ENCODE data around the gene NRTN. TPM values are rescaled to one million over a fixed set of nuclear protein-coding genes. Genes with fewer than 3 reads are reported as not detected.

Gene NRTN
- total and polyA plus RNA-seq, 4 donors: 1.3 to 5.3 (median 3.5) TPM

- DNase-seq (ENCODE audit: low spot score): no peak
- H3K36me3 ChIP-seq (ENCODE audit: control insufficient read depth in 4 of 4, insufficient read depth in 3 of 4, low read depth in 1 of 4, low read length in 3 of 4): no peaks in the 10 kb centered on the region
- WGBS: 93% methylated on average over 10 of the region's 10 CpGs
These were observed 36.9 kb upstream of the NRTN start for GRCh38 chr19:5767949-5768348.

GRCh38 chr19:5772416-5772815 lies 32.5 kb upstream of the NRTN start:
- H3K9ac ChIP-seq (ENCODE audit: low read depth in 1 of 2, low read length in 2 of 2): no peak overlapping the region
- no peak for DNase-seq (ENCODE audit: low spot score)
- H3K36me3 ChIP-seq (ENCODE audit: control insufficient read depth in 4 of 4, insufficient read depth in 3 of 4, low read depth in 1 of 4, low read length in 3 of 4): no peaks in the 10 kb centered on the region
- TF ChIP-seq JUND (IDR thresholded peaks at IDR 0.05) (no peak), MAX (IDR thresholded peaks at IDR 0.05) (no peak), RAD21 (IDR thresholded peaks at IDR 0.05) (no peak), EGR1 (IDR thresholded peaks at IDR 0.05; ENCODE audit: low read depth in 2 of 2) (no peak), FOXA1 (IDR thresholded peaks at IDR 0.05) (no peak), YY1 (IDR thresholded peaks at IDR 0.05) (no peak), NR2F2 (IDR thresholded peaks at IDR 0.05) (no peak), SP1 (IDR thresholded peaks at IDR 0.05) (no peak), ATF3 (IDR thresholded peaks at IDR 0.05) (no peak)
- no peaks in the 10 kb centered on the region for H3K9me3 ChIP-seq (ENCODE audit: control insufficient read depth in 4 of 4, low read length in 3 of 4)
- 84% methylated on average over 19 of the region's 19 CpGs for WGBS
- H3K4me3 ChIP-seq (ENCODE audit: low read depth in 1 of 3, low read length in 3 of 3): no peak overlapping the region
- no peaks in the 10 kb centered on the region for H3K4me1 ChIP-seq (ENCODE audit: control insufficient read depth in 4 of 4, insufficient read depth in 4 of 4, low read length in 3 of 4)
- H3K27ac ChIP-seq (ENCODE audit: low read depth in 1 of 2, low read length in 2 of 2): no peak overlapping the region
- no peaks in the 10 kb centered on the region for H3K27me3 ChIP-seq (ENCODE audit: control insufficient read depth in 4 of 4, insufficient read depth in 4 of 4, low read length in 3 of 4)

More at GRCh38 chr19:5767949-5768348, 36.9 kb upstream of the NRTN start:
- Histone ChIP-seq H3K4me3 (ENCODE audit: low read depth in 1 of 3, low read length in 3 of 3) (no peak overlapping the region), H3K27me3 (ENCODE audit: control insufficient read depth in 4 of 4, insufficient read depth in 4 of 4, low read length in 3 of 4) (no peaks in the 10 kb centered on the region), H3K9me3 (ENCODE audit: control insufficient read depth in 4 of 4, low read length in 3 of 4) (no peaks in the 10 kb centered on the region), H3K9ac (ENCODE audit: low read depth in 1 of 2, low read length in 2 of 2) (no peak overlapping the region), H3K27ac (ENCODE audit: low read depth in 1 of 2, low read length in 2 of 2) (no peak overlapping the region), H3K4me1 (ENCODE audit: control insufficient read depth in 4 of 4, insufficient read depth in 4 of 4, low read length in 3 of 4) (no peaks in the 10 kb centered on the region)
- TF ChIP-seq YY1 (IDR thresholded peaks at IDR 0.05) (no peak), RXRA (IDR thresholded peaks at IDR 0.05) (no peak), NR2F2 (IDR thresholded peaks at IDR 0.05) (no peak), GABPA (IDR thresholded peaks at IDR 0.05 in 1 of 2, conservative IDR thresholded peaks at IDR 0.05 in 1 of 2) (no peak), MAX (IDR thresholded peaks at IDR 0.05) (no peak), TAF1 (conservative IDR thresholded peaks at IDR 0.05) (no peak), EGR1 (IDR thresholded peaks at IDR 0.05; ENCODE audit: low read depth in 2 of 2) (no peak), REST (IDR thresholded peaks at IDR 0.05) (no peak), JUND (IDR thresholded peaks at IDR 0.05) (no peak)

- no peak overlapping the region for H3K27ac ChIP-seq (ENCODE audit: low read depth in 1 of 2, low read length in 2 of 2)
- no peaks in the 10 kb centered on the region for H3K9me3 ChIP-seq (ENCODE audit: control insufficient read depth in 4 of 4, low read length in 3 of 4)
- no peak overlapping the region for H3K4me3 ChIP-seq (ENCODE audit: low read depth in 1 of 3, low read length in 3 of 3)
- TF ChIP-seq NR2F2 (IDR thresholded peaks at IDR 0.05) (no peak), RAD21 (IDR thresholded peaks at IDR 0.05) (no peak), REST (IDR thresholded peaks at IDR 0.05) (no peak), FOXA2 (IDR thresholded peaks at IDR 0.05) (no peak), GABPA (IDR thresholded peaks at IDR 0.05 in 1 of 2, conservative IDR thresholded peaks at IDR 0.05 in 1 of 2) (no peak), SP1 (IDR thresholded peaks at IDR 0.05) (no peak), EGR1 (IDR thresholded peaks at IDR 0.05; ENCODE audit: low read depth in 2 of 2) (no peak), TAF1 (conservative IDR thresholded peaks at IDR 0.05) (no peak), YY1 (IDR thresholded peaks at IDR 0.05) (no peak), HNF4A (conservative IDR thresholded peaks at IDR 0.05) (no peak), ATF3 (IDR thresholded peaks at IDR 0.05) (no peak), ZBTB33 (IDR thresholded peaks at IDR 0.05) (no peak), RXRA (IDR thresholded peaks at IDR 0.05) (no peak)
- no peak overlapping the region for H3K9ac ChIP-seq (ENCODE audit: low read depth in 1 of 2, low read length in 2 of 2)
- WGBS: 79% methylated on average over 5 of the region's 5 CpGs
- H3K4me1 ChIP-seq (ENCODE audit: control insufficient read depth in 4 of 4, insufficient read depth in 4 of 4, low read length in 3 of 4): no peaks in the 10 kb centered on the region
- no peaks in the 10 kb centered on the region for H3K27me3 ChIP-seq (ENCODE audit: control insufficient read depth in 4 of 4, insufficient read depth in 4 of 4, low read length in 3 of 4)
- H3K36me3 ChIP-seq (ENCODE audit: control insufficient read depth in 4 of 4, insufficient read depth in 3 of 4, low read depth in 1 of 4, low read length in 3 of 4): no peaks in the 10 kb centered on the region
- DNase-seq (ENCODE audit: low spot score): no peak
These were observed 31.6 kb upstream of the NRTN start for GRCh38 chr19:5773276-5773675.

All from liver (tissue), 9 donors.